GM23248 (cell line): Measurements from ENCODE around the gene GPR83.
"Not testable (repeated sequence)": the region's sequence is repeated elsewhere in the genome, so short reads cannot be mapped to it uniquely, and the experiment has no call there.

ENCODE experiments used
- EZH2 ChIP-seq: fragments of 200-600 bp; sonication (generic); IDR thresholded peaks from 2 replicates; pipeline ENCODE4 v1.6.1; 2018; ENCODE audit warnings: antibody characterized with exemption, mild to moderate bottlenecking; ENCODE audit not compliant: insufficient read depth, poor library complexity, severe bottlenecking
- EZH2phosphoT487 ChIP-seq: fragments of 200-600 bp; sonication (generic); IDR thresholded peaks from 2 replicates; pipeline ENCODE4 v1.6.1; 2018; ENCODE audit warnings: antibody characterized with exemption, moderate library complexity, mild to moderate bottlenecking, low read depth; ENCODE audit not compliant: insufficient read depth

DNA sequence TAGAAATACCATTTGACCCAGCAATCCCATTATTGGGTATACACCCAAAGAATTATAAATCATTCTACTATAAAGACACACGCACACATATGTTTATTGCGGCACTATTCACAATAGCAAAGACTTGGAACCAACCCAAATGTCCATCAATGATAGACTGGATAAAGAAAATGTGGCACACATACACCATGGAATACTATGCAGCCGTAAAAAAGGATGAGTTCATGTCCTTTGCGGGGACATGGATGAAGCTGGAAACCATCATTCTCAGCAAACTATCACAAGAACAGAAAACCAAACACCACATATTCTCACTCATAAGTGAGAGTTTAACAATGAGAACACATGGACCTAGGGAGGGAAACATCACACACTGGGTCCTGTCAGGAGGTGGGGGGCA, 9.3 kb downstream of the GPR83 start:
- not testable (repeated sequence) for TF ChIP-seq EZH2, EZH2phosphoT487
